ENCODE measurements around the gene PARP6.
"Not testable (repeated sequence)": the region's sequence is repeated elsewhere in the genome, so short reads cannot be mapped to it uniquely, and the experiment has no call there.

Gene PARP6

DNA sequence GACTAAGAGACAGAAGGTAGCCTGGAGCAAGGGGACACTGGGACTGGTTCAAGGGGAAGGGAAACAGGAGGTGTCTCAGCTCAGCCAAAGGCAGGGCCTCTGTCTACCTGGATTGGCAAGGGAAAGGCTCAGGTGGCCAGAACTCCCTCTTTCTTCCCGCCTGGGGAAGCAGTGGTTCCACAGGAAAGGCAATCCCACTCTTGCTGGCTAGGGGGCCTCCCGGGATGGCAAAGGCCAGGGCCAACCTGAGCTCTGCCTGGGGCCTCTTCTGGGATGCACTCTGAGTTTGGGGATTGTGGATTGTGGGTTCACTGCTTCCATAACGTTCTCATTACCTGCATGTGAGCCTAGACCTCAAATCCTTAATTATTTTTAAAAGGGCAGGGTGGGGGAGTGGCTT, 13.0 kb upstream of the PARP6 start:
- in situ Hi-C loops (cut with MboI; ENCODE audit: low pct_unique_long_range_greater_than_20kb, low sequenced_read_pairs), result no loop called here
- no peak for DNase-seq

DNA sequence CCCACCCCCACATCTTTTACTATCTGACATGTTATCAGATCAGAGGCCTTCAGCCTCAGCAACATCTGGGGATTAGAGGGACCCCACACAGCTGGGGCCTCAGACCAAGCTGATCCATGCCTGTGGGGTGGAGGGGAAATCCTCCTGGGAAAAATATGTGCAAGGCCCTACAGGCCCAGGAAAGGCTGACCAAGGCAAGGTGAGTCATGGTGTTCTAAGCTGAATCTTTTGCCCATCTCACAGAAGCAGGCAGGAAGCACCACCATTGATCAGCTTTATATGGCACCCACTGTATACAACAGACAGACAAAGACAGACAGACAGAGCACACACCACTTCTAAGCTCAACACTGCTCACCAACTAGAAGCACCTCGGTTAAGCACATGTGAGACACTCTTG, 12.4 kb upstream of the PARP6 start:
- in situ Hi-C loops (cut with MboI; ENCODE audit: low pct_unique_long_range_greater_than_20kb, low sequenced_read_pairs), result no loop called here
- no peak for DNase-seq

GRCh38 chr15:72281713-72282112, 9.4 kb upstream of the PARP6 start:
- in situ Hi-C loops (cut with MboI; ENCODE audit: low pct_unique_long_range_greater_than_20kb, low sequenced_read_pairs), result no loop called here
- DNase-seq, result no peak

- no peak for DNase-seq
- in situ Hi-C loops (cut with MboI; ENCODE audit: low pct_unique_long_range_greater_than_20kb, low sequenced_read_pairs), result no loop called here
Measured at GRCh38 chr15:72280751-72281150, 8.4 kb upstream of the PARP6 start.

GRCh38 chr15:72278737-72279136, 6.4 kb upstream of the PARP6 start:
- DNase-seq, result no peak

GRCh38 chr15:72276326-72276700, 4.0 kb upstream of the PARP6 start:
- no peak for DNase-seq
- in situ Hi-C loops (cut with MboI; ENCODE audit: low pct_unique_long_range_greater_than_20kb, low sequenced_read_pairs), result no loop called here

More at GRCh38 chr15:72278737-72279136, 6.4 kb upstream of the PARP6 start:
- in situ Hi-C loops (cut with MboI; ENCODE audit: low pct_unique_long_range_greater_than_20kb, low sequenced_read_pairs), result no loop called here

DNA sequence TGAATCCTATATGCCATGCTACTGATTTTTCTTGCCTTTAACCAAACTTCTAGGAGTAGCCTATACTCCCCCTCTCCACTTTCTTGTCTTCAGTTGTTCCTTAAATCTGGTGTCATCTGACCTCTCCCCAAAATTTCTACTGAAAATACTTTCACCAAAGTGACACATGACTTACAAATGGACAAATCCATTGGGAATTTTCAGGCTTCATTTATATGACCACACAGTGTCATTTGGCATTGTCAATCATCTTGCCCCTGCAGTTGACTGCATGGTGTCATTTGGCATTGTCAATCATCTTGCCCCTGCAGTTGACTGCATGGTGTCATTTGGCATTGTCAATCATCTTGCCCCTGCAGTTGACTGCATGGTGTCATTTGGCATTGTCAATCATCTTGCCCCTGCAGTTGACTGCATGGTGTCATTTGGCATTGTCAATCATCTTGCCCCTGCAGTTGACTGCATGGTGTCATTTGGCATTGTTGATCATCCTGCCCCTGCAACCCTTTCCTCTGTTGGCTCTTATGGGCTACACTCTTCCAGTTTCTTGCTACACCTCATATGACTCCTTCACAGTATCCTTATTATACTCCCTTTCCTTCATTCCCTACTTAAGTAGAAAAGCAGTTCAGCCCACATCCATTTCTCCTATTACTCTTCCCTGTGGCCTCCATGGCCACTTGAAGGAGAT, 3.4 kb upstream of the PARP6 start:
- in situ Hi-C loops (cut with MboI; ENCODE audit: low pct_unique_long_range_greater_than_20kb, low sequenced_read_pairs); DNase-seq: not testable (repeated sequence)

- DNase-seq, result no peak
- in situ Hi-C loops (cut with MboI; ENCODE audit: low pct_unique_long_range_greater_than_20kb, low sequenced_read_pairs), result no loop called here
Measured at GRCh38 chr15:72272997-72273352, 621 bp upstream of the PARP6 start.

GRCh38 chr15:72271895-72272212, 500 bp downstream of the PARP6 start:
- in situ Hi-C loops (cut with MboI; ENCODE audit: low pct_unique_long_range_greater_than_20kb, low sequenced_read_pairs), result no loop called here
- DNase-seq, result peak; percentile 47

DNA sequence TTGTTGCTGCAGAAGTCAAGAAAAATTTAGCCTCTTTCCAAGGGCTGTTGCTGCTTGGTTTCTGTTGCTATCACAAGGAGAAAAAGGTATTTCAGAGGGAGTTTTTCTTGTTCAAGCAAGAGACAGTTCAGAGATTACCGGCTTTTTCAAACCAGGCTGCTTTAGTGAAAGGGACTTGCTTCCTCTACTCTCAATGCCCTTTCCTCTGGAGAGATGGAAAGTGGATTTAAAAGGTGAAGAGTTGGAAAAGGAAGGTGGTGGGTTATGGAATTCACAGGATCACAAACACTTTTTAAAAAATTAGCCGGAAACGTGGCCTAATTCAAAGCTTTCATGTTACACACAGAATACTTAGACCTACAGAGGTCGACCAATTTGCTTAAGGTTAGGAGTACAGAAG, 1.1 kb downstream of the PARP6 start:
- in situ Hi-C loops (cut with MboI; ENCODE audit: low pct_unique_long_range_greater_than_20kb, low sequenced_read_pairs), result no loop called here

GRCh38 chr15:72269739-72270138, 2.6 kb downstream of the PARP6 start:
- in situ Hi-C loops (cut with MboI; ENCODE audit: low pct_unique_long_range_greater_than_20kb, low sequenced_read_pairs), result no loop called here
- DNase-seq, result no peak

More for the DNA sequence above, 1.1 kb downstream of the PARP6 start:
- no peak for DNase-seq

GRCh38 chr15:72265031-72265430, 7.3 kb downstream of the PARP6 start:
- in situ Hi-C loops (cut with MboI; ENCODE audit: low pct_unique_long_range_greater_than_20kb, low sequenced_read_pairs), result no loop called here

DNA sequence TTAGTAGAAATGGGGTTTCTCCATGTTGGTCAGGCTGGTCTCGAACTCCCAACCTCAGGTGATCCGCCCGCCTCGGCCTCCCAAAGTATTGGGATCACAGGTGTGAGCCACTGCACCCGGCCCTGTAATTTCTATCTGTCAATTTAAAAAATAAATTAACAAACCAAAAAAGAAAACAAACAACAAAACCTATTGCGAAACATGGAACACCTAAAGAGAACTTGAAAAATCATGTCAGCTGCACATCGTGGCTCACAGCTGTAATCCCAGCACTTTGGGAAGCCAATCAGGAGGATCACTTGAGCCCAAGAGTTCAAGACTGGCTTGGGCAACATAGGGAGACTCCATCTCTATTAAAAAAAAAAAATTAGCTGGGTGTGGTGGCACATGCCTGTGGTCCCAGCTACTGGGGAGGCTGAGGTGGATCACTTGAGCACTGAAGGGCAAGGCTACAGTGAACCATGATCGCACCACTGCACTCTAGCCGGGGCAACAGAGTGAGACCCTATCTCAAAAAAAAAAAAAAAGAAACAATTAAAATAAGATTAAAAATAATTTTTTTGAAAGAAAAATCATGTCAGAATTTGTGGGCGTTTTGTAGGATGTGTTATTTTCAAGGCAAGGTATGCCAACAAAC, 19.6 kb downstream of the PARP6 start:
- in situ Hi-C loops (cut with MboI; ENCODE audit: low pct_unique_long_range_greater_than_20kb, low sequenced_read_pairs), result no loop called here
- no peak for DNase-seq

More at GRCh38 chr15:72265031-72265430, 7.3 kb downstream of the PARP6 start:
- no peak for DNase-seq

GRCh38 chr15:72249142-72249810, 23.1 kb downstream of the PARP6 start:
- peak; percentile 80 for DNase-seq
- in situ Hi-C loops (cut with MboI; ENCODE audit: low pct_unique_long_range_greater_than_20kb, low sequenced_read_pairs), result no loop called here

- in situ Hi-C loops (cut with MboI; ENCODE audit: low pct_unique_long_range_greater_than_20kb, low sequenced_read_pairs), result no loop called here
- DNase-seq, result no peak
Measured at GRCh38 chr15:72248514-72248913, 23.8 kb downstream of the PARP6 start.

DNA sequence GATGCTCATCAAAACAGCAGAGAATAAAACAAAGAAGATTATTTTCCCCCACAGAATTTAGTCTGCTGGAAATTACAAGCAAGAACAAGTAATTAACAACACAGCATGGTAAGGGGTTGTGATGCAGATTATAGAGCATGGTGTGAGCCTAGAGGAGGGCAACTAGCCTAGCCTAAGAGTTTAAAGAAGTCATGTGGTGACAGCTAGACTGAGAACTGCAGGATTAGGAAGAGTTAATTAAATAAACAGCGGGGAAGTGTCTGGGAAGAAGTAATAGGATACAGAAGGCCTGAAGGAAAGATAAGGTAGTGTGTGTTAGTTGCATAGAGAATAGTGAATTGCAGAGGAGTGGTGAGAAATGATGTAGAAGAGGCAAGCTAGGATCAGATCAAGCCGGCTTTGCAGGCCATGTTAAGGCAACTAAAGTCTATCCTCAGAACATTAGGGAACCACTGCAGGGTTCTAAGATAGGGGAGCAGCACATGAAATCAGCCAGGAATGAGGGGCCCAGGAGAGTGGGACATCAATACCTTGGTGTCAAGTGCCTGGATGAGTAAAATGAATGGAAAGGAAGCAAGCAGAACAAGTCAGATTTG, 29.5 kb downstream of the PARP6 start:
- in situ Hi-C loops (cut with MboI; ENCODE audit: low pct_unique_long_range_greater_than_20kb, low sequenced_read_pairs), result no loop called here
- DNase-seq, result no peak

DNA sequence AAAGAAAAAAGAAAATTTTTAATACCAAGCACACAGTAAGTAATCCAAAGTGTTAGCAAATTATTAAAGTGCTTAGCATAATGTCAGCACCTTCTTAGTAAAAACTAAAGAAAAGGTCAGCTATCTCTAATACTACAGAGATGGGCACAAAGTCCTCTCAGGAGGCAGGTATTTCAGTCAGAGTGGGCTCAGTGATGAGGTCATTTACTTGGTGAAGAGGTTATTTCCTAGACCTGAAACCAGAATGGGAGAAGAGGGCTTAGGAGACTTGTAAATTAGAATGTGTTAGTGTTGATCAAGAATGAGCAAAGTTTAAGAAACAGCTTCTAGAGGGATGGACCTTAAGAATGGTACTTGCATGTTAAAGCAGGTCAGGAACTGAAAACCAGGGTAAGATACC, 32.7 kb downstream of the PARP6 start:
- in situ Hi-C loops (cut with MboI; ENCODE audit: low pct_unique_long_range_greater_than_20kb, low sequenced_read_pairs), result no loop called here
- DNase-seq, result no peak

GRCh38 chr15:72238586-72238985, 33.8 kb downstream of the PARP6 start:
- in situ Hi-C loops (cut with MboI; ENCODE audit: low pct_unique_long_range_greater_than_20kb, low sequenced_read_pairs), result no loop called here
- no peak for DNase-seq

- in situ Hi-C loops (cut with MboI; ENCODE audit: low pct_unique_long_range_greater_than_20kb, low sequenced_read_pairs), result no loop called here
- DNase-seq, result no peak
Measured at GRCh38 chr15:72237853-72238224, 34.5 kb downstream of the PARP6 start.

GRCh38 chr15:72237029-72237852, 35.1 kb downstream of the PARP6 start:
- in situ Hi-C loops (cut with MboI; ENCODE audit: low pct_unique_long_range_greater_than_20kb, low sequenced_read_pairs), result no loop called here
- DNase-seq, result peak; percentile 97
